ENCODE measurements around the gene ALPK1.
"Not testable (repeated sequence)": the region's sequence is repeated elsewhere in the genome, so short reads cannot be mapped to it uniquely, and the experiment has no call there.

ALPK1 gene

DNA sequence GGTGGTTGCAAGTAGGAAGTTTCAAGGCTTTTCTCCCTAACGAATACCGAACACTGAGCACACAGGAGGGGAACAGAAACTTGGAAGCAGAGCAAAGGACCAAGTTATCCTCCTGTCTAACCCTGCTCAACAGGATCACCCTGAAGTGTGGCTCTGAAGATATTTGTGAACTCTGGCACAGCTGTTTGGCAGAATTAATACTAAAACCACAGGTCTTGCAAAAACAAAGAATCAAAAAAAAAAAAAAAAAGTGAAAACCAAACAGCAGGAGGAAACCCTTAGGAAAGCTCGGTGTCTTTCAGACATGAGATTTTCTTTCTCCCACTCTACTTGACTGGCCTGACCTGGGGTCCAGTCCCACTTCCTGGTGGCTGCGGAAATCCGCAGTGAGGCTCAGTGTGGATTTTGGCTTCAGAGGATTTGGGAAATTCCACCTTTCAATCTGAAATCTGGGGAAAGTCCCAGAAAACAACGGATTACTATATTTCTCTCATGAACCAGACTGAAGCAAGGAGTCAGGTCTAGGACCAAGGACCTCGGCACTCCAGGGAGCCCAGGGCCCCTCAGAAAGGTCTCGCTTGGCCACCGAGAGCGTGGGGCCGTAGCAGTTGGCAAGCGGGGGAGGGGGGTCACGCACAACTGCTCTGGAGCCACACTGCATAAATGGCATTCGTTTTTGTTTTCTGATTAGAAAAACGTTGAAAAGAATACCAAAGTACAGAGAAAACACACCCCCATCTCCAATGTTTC lies 12.3 kb upstream of the ALPK1 start:
- peak in 2 of 4 experiments; percentile 1 to 4 for DNase-seq

- no peak for DNase-seq
These were observed 9.7 kb upstream of the ALPK1 start for GRCh38 chr4:112287258-112287989.

DNA sequence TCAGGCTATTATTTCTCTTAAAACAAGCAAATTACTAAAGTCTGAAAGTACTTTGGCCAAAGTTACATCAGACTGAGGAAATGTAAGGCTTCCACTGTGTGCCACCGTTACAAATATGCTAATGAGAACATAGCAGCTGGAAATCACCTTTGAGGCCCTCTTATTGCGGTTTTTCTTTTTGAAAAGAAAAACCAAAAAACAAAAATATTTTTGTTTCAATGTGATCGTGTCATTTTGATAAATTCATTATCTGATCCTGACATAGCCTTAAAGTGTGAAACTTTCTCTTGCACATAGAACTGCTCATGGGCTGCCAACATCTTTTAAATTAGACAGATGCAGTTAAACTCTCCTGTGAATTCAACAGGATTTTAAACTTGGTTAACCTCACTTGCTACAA lies 8.7 kb upstream of the ALPK1 start:
- DNase-seq = no peak

DNA sequence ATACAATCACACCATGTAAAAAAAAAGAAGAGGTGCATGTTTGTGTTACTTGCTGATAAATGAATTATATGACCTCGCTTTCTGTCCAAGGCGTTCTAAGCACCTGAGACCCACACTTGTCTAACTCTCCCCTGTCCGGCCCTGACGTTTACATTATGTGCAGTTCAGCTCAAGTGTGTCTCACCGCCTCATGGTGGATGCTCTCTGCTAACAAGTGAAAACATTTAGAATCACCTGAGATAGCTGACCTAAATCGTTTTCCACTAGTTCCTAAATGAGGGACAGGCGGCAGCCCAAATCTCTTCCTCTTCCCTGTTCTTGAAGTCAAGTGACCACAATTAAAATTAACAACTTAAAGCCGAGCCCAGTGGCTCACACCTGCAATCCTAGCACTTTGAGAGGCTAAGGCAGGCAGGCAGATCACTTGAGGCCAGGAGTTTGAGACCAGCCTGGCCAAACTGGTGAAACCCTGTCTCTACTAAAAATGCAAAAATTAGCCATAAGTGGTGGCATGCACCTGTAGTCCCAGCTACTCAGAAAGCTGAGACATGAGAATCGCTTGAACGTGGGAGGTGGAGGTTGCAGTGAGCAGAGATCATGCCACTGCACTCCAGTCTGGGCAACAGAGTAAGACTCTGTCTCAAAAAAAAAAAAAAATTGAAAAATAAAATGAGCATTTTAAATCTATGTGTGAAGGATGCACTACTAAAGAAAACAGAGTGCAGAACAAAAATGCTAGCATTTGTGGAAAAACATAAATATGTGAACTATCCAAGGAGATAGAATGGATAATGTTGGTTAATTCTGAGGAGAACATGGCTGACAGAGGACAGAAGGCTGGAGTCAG lies 7.5 kb upstream of the ALPK1 start:
- no peak for DNase-seq

GRCh38 chr4:112290341-112290740 lies 6.8 kb upstream of the ALPK1 start:
- no peak for DNase-seq

DNA sequence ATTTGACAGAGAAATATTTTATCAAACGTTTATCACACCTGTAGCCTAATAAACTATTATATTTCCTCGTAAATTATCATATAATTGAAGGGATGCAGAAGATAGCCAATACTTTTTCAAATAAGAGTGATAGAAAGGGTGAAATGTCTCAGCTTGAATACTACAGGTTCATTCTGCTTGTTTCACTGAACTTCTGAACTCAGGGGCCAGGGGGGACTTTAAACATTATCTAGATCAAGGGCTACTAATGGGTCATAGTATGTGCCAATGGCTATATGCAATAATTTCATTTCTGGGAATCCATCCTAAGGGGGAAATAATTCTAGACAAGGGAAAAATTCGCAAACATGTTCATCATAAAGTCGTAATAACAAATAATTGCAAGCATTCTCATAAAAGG lies 2.6 kb downstream of the ALPK1 start:
- DNase-seq = no peak

GRCh38 chr4:112302320-112303274 lies 5.4 kb downstream of the ALPK1 start:
- DNase-seq = no peak

GRCh38 chr4:112305477-112305876 lies 8.3 kb downstream of the ALPK1 start:
- DNase-seq = not testable (repeated sequence)

DNA sequence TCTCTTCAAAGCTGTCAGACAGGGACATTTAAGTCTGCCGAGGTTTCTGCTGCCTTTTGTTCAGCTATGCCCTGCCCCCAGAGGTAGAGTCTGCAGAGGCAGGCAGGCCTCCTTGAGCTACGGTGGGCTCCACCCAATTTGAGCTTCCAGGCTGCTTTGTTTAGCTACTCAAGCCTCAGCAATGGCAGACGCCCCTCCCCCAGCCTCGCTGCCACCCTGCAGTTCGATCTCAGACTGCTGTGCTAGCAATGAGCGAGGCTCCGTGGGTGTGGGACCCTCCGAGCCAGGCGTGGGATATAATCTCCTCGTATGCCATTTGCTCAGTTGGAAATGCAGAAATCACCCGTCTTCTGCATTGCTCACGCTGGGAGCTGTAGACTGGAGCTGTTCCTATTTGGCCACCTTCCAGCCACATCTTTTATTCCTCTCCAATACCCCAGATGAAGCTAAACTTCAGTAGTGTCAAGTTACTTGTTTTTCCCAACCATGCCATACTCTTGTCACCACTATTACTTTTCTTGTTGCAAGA lies 12.2 kb downstream of the ALPK1 start:
- peak in 3 of 4 experiments; percentile 7 to 55 (median 30) for DNase-seq

- DNase-seq = no peak
These were observed 14.3 kb downstream of the ALPK1 start for GRCh38 chr4:112311516-112311915.

DNA sequence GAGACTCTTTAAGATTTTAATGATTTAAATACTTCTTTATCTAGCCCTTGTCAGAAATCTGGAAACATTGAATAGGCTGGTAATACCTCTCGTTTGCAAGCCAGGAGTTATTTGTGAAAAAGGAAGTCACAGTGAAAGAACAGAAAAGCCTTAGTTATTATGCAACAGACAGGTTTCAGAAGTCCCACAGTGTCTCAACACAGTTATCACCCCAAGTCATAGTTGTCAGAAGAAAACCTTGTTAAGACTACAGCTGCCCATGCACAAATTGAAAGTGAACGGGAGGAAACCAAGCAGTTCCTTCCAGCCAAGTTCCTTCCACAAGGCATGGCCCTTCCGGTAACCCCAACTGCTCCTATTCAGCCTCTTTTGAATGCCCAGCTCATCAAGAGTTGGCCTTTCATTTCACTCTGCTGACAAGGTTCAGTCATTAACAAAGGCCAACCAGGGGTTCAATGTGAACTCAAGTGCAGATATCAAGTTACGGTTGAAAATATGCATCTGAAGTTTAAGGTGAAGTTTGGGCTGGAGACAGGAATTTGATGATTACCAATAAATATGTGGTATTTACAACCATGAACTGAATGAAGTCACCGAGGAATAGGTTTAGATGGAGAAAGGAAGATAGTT lies 15.6 kb downstream of the ALPK1 start:
- DNase-seq = no peak

DNA sequence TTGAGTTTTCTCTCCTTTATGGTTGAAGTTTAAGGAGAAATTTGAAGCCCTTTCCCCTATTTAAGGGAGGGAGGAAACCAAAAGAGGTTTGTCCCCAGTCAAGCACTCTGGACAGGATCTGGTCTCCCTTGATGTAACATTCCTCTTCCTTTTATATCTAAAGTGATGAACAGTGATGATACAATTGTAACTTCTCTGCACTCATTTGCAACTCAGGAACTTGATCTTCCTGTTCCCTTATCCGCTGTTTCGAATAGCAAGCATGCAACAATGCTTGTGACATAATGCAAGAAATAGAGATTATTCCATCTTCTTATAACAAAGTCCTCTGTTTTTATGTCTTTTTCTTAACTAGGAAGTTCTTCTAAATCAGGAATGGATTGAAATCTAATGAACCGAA lies 18.3 kb downstream of the ALPK1 start:
- no peak for DNase-seq

DNA sequence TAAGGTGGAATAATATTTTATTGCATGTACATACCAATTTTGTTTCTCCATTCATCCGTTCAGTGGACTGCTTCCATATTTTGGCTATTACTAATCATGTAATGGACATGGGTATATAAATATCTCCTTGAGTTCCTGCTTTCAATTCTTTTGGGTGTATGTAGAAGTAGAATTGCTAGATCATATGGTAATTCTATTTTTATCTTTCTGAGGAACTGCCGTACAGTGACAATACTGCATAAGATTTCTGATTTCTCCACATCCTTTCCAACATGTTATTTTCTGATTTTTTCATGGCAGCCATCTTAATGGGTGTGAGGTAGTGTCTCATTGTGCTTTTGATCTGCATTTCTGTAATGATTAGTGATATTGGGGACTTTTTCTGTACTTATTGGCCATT lies 19.2 kb downstream of the ALPK1 start:
- no peak for DNase-seq

DNA sequence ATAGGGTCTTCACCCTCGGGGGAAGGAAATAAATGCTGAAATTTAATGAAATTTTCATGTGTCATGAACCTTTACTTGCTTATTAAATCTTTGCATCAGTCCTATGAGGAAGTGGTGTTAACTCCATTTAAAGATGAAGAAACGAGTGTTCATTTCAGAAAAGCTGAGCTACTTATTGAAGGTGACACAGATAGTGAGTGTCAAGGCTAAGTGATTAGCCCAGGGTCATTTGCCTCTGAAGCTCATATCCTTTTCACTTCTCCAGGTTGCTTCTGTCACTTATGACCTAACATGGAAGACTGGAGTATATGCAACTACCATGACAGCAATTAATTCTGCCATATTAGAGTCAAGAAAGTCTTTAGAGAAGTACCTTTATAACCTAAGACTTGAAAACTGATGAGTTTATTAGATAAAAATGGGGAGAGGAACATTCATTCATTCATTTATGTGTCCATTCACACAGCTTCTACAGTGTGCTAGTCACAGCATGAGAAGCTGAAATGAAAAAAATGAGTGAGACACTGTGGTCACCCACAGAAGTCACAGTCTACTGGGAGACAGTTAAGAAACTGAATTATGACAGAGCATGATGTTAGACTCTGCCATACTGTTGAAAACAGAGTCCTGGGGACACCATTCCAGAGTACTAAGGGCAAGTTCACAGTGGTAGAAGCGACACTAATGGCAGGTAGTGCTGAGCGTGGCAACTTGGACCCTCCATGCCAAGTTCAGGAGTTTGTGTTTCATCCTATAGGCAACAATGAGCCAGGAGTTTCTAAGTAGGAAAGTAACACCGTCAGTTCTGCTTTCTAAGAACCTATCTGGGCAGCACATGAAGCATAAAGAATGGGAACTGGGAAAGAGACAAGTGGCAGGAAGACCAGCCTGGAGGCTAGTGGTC lies 21.3 kb downstream of the ALPK1 start:
- no peak for DNase-seq

DNA sequence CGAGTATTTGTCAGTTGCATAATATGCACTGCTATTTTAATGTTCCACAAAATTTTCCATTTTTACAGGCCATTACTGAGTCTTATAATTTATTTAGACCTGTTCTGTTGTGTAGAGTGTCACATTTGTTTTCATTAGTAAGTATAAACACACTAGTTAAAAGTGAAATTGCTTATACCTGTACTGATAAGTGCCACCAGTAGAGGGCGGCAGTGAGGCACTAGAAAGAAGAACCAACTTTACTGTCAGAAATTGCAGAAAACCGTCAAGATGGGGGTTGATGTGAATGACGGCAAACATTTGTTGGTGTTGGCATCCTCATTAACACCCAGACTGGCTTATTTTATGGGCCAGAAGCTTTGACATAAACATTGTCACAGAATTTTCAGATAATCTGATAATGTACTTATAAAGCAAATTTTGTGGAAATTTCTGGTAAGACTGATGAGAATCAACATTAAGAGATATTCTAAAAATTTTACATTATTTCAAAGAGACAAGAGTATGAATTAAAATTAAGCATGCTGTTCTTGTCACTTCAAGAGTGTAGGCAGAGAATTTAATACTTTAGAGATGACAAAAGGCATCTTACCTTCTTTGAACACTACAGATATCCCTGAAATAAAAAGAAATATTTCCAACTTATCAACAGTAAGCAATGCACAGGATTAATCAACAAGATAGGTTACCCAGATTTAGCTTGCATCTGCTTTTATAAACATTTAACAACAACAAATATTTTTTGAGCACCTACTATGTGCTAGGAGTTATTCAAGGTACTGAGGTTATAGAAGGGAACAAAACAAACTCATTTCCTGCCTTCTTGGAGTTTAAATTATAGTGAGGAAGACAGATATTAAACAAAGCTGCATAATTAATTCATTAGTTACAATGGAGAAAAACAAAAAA lies 24.9 kb downstream of the ALPK1 start:
- DNase-seq = peak; percentile 6 to 68 (median 58)

GRCh38 chr4:112322866-112323265 lies 25.7 kb downstream of the ALPK1 start:
- DNase-seq = no peak

GRCh38 chr4:112325530-112325929 lies 28.4 kb downstream of the ALPK1 start:
- DNase-seq = no peak

GRCh38 chr4:112327965-112328733 lies 31.0 kb downstream of the ALPK1 start:
- no peak for DNase-seq

DNA sequence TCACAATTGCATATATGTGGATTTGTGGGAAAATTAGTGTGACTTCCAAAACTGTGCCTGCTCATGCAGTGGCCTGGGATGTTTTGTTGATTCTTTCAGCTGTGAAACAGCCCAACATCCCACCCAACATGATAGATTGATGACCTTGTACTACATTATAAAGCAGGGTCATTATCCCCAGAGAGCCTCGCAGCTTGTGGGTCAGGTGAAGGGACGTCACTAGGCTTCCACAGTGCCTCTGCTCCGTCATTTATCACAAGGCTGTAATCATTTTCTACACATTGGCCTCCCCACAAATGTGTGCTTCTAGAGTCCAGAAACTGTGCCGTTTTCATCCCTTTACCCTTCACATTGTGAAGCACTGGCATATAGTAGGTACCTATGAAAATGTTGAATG lies 31.6 kb downstream of the ALPK1 start:
- no peak for DNase-seq

Measured in activated naive CD4-positive, alpha-beta T cell (primary cell).